HepG2 (cell line): Measurements from ENCODE around the gene ADAMTS18. TPM values are rescaled to one million over a fixed set of nuclear protein-coding genes. Genes with fewer than 3 reads are reported as not detected.

Experiments
- ATAC-seq: fragments of 200-7000 bp; cut with Tn5 transposase; 3 replicates; pipeline ENCODE4 v1.9.1; 2020; ENCODE audit warnings: mild to moderate bottlenecking, moderate library complexity
- BruUV-seq: library from RNA; stranded (reverse); fragments of 400-500 nt; replicated peaks from 2 replicates; lab custom pipeline; 2021; lab: Mats Ljungman, UMichigan
- CTCF ChIA-PET: fragments of 300-600 bp; formaldehyde crosslinking; extraction: SDS; loops from one replicate; lab custom pipeline; 2021; ENCODE audit warnings: low total read pairs, inconsistent platforms, low intra/inter-chr PET ratio; lab: Yijun Ruan, JAX
- POLR2A ChIA-PET: fragments of 350-600 bp; sonication (Branson Sonifier 250); formaldehyde crosslinking; loops from one replicate; lab custom pipeline; 2020; ENCODE audit warnings: antibody characterized with exemption, inconsistent platforms; lab: Yijun Ruan, JAX
- DNase-seq: peaks from one replicate; pipeline ENCODE4 v3.0.0-alpha.2; 2015; ENCODE audit warnings: low spot score
- FAIRE-seq: peaks from 3 replicates; lab custom pipeline; 2011; peaks lifted over from hg19 to GRCh38; lab: Jason Lieb, UNC
- H2AFZ ChIP-seq: one replicate; pipeline ENCODE4 v1.6.1; 2011; ENCODE audit warnings: low read length, inconsistent platforms
- H3K27ac ChIP-seq: fragments of 300-600 bp; 3 replicates; pipeline ENCODE4 v1.8.0; 2011; ENCODE audit warnings: mixed run types, mild to moderate bottlenecking, mixed read lengths, low read length, inconsistent platforms; ENCODE audit not compliant: insufficient read depth; ENCODE audit errors: extremely low read length
- H3K27me3 ChIP-seq, 2 experiments: fragments of 200-600 bp in 1 of 2; 2 replicates in 1 of 2; 3 replicates in 1 of 2; pipeline versions ENCODE4 v1.6.0 to v1.8.0; 2011; ENCODE audit warnings: low read length in 2 of 2, mild to moderate bottlenecking in 2 of 2, moderate library complexity in 2 of 2, inconsistent platforms in 1 of 2; ENCODE audit not compliant: insufficient read depth in 2 of 2, control insufficient read depth in 1 of 2
- H3K36me3 ChIP-seq, 2 experiments: fragments of 200-600 bp in 1 of 2; replicated peaks in 1 of 2; 2 replicates in 1 of 2; 3 replicates in 1 of 2; pipeline versions ENCODE4 v1.5.1 to v1.8.0; 2011; ENCODE audit warnings: low read length in 2 of 2, inconsistent platforms in 1 of 2; ENCODE audit not compliant: insufficient read depth in 2 of 2, control insufficient read depth in 1 of 2
- H3K4me1 ChIP-seq: 2 replicates; pipeline ENCODE4 v1.5.1; 2012; ENCODE audit warnings: low read length, inconsistent platforms; ENCODE audit not compliant: insufficient read depth
- H3K4me2 ChIP-seq: 2 replicates; pipeline ENCODE4 v1.6.0; 2011; ENCODE audit warnings: low read depth, low read length, inconsistent platforms
- H3K4me3 ChIP-seq, 3 experiments: fragments of 200-600 bp in 1 of 3; sonication (generic), shearing (Covaris generic) in 1 of 3; replicated peaks in 1 of 3; 2 replicates each; pipeline ENCODE4 v1.5.1; 2011 to 2016; ENCODE audit warnings: low read length in 3 of 3, inconsistent platforms in 2 of 3, low read depth in 2 of 3, mild to moderate bottlenecking in 2 of 3, control low read depth in 1 of 3, mixed read lengths in 1 of 3; ENCODE audit not compliant: insufficient read depth in 1 of 3
- H3K79me2 ChIP-seq: one replicate; pipeline ENCODE4 v1.6.1; 2011; ENCODE audit warnings: low read length, inconsistent platforms; ENCODE audit not compliant: insufficient read depth
- H3K9ac ChIP-seq: 2 replicates; pipeline ENCODE4 v1.6.0; 2011; ENCODE audit warnings: mild to moderate bottlenecking, low read depth, low read length, inconsistent platforms; ENCODE audit not compliant: insufficient read depth
- H3K9me3 ChIP-seq: 2 replicates; pipeline ENCODE4 v1.5.1; 2012; ENCODE audit warnings: mild to moderate bottlenecking, low read length
- H4K20me1 ChIP-seq: 2 replicates; pipeline ENCODE4 v1.6.0; 2011; ENCODE audit warnings: inconsistent platforms, mild to moderate bottlenecking, low read length, moderate library complexity; ENCODE audit not compliant: insufficient read depth
- ATF7-NPFF ChIP-seq: sonication (generic); formaldehyde crosslinking; IDR thresholded peaks from 2 replicates; pipeline ENCODE4 v1.8.1; 2023; ENCODE audit warnings: mild to moderate bottlenecking, low read depth, missing genetic modification reagents, moderate library complexity
- CBX5 ChIP-seq: sonication (generic); formaldehyde crosslinking; IDR thresholded peaks from 2 replicates; pipeline ENCODE4 v1.4.0; 2020; ENCODE audit warnings: missing genetic modification reagents, borderline replicate concordance
- IKZF4 ChIP-seq: sonication (generic); formaldehyde crosslinking; IDR thresholded peaks from 2 replicates; pipeline ENCODE4 v1.5.1; 2020; ENCODE audit warnings: borderline replicate concordance, mild to moderate bottlenecking, low read depth, missing genetic modification reagents; ENCODE audit errors: not compliant biosample characterization
- KAT7 ChIP-seq: IDR thresholded peaks from 2 replicates; pipeline ENCODE4 v1.6.1; 2018; ENCODE audit warnings: borderline replicate concordance, missing compliant biosample characterization
- KDM6A ChIP-seq: IDR thresholded peaks from 2 replicates; pipeline ENCODE4 v1.6.1; 2016; ENCODE audit warnings: low read depth
- NFATC3 ChIP-seq: sonication (generic); formaldehyde crosslinking; IDR thresholded peaks from 2 replicates; pipeline ENCODE4 v1.5.1; 2020; ENCODE audit warnings: mild to moderate bottlenecking, missing genetic modification reagents
- RFX1 ChIP-seq: fragments of 450-650 bp; IDR thresholded peaks from 2 replicates; pipeline ENCODE4 v1.6.1; 2017
- SKI ChIP-seq: fragments of 450-650 bp; IDR thresholded peaks from one replicate; pipeline ENCODE4 v1.6.1; 2018; ENCODE audit warnings: mild to moderate bottlenecking; ENCODE audit not compliant: partially characterized antibody
- SMAD3 ChIP-seq: sonication (generic); formaldehyde crosslinking; IDR thresholded peaks from 2 replicates; pipeline ENCODE4 v1.4.0; 2020; ENCODE audit warnings: missing genetic modification reagents
- SMARCC2 ChIP-seq: fragments of 450-650 bp; IDR thresholded peaks from 2 replicates; pipeline ENCODE4 v1.6.1; 2017; ENCODE audit warnings: antibody characterized with exemption, mild to moderate bottlenecking
- TBL1XR1 ChIP-seq: fragments of 150-350 bp; IDR thresholded peaks from 2 replicates; pipeline ENCODE4 v1.6.1; 2014; ENCODE audit warnings: borderline replicate concordance, low read length; ENCODE audit not compliant: partially characterized antibody
- ZFX ChIP-seq: sonication (generic); formaldehyde crosslinking; IDR thresholded peaks from 2 replicates; pipeline ENCODE4 v1.4.0; 2020; ENCODE audit warnings: mild to moderate bottlenecking, low read depth, missing genetic modification reagents, moderate library complexity
- ZFYVE20 ChIP-seq: sonication (generic); formaldehyde crosslinking; IDR thresholded peaks from 2 replicates; pipeline ENCODE4 v1.8.0; 2023; ENCODE audit warnings: low read depth, mild to moderate bottlenecking, moderate library complexity, missing genetic modification reagents, borderline replicate concordance
- ZNF101 ChIP-seq: sonication (generic); formaldehyde crosslinking; IDR thresholded peaks from 2 replicates; pipeline ENCODE4 v1.4.0; 2020; ENCODE audit warnings: mild to moderate bottlenecking, low read depth, missing genetic modification reagents, borderline replicate concordance
- ZNF121 ChIP-seq: sonication (generic); formaldehyde crosslinking; IDR thresholded peaks from 2 replicates; pipeline ENCODE4 v1.5.0; 2020; ENCODE audit warnings: mild to moderate bottlenecking, missing genetic modification reagents
- ZNF224 ChIP-seq: sonication (generic); formaldehyde crosslinking; IDR thresholded peaks from 2 replicates; pipeline ENCODE4 v1.5.0; 2020; ENCODE audit warnings: mild to moderate bottlenecking, missing genetic modification reagents
- ZNF30 ChIP-seq: sonication (generic); formaldehyde crosslinking; IDR thresholded peaks from 2 replicates; pipeline ENCODE4 v1.5.0; 2020; ENCODE audit warnings: mild to moderate bottlenecking, missing genetic modification reagents
- ZNF383 ChIP-seq: sonication (generic); formaldehyde crosslinking; IDR thresholded peaks from 2 replicates; pipeline ENCODE4 v1.4.0; 2020; ENCODE audit warnings: missing genetic modification reagents, mild to moderate bottlenecking, borderline replicate concordance
- ZNF562 ChIP-seq: sonication (generic); formaldehyde crosslinking; IDR thresholded peaks from 2 replicates; pipeline ENCODE4 v1.8.0; 2022; ENCODE audit warnings: missing genetic modification reagents, borderline replicate concordance
- WGBS: methylation state at CpG from one replicate; pipeline ENCODE4 v1.1.6; 2017; ENCODE audit warnings: low lambda C conversion rate; 5-methylcytosine and 5-hydroxymethylcytosine counted together
- in situ Hi-C: cut with HindIII; loops from 2 replicates; pipeline ENCODE4 v1.10.0; 2017; ENCODE audit warnings: low pct_unique_long_range_greater_than_20kb; ENCODE audit not compliant: extremely low pct_ligation_motif_present
- intact Hi-C: fragments of 100-400 bp; cut with micrococcal nuclease; formaldehyde crosslinking; loops from one replicate; pipeline ENCODE4 v1.10.0; 2022; ENCODE audit not compliant: unreplicated experiment
- polyA plus RNA-seq, 8 experiments: library from polyadenylated mRNA; depleted of rRNA in 3 of 8; stranded (reverse) in 7 of 8; unstranded in 1 of 8; fragments of >200 nt; fragmentation: Illumina TruSeq in 4 of 8; extraction: Trizol in 4 of 8; gene quantifications; 2 replicates each; pipeline versions ENCODE4 v1.2.1 to v1.2.3, GENCODE V29; 2011 to 2016; ENCODE audit warnings: low read depth in 4 of 8, missing spikeins in 1 of 8, mixed read lengths in 1 of 8; ENCODE audit not compliant: insufficient read depth in 1 of 8
- total RNA-seq, 5 experiments: library from RNA; depleted of rRNA; stranded (reverse); fragments of >200 nt; fragmentation: Illumina TruSeq; extraction: Trizol; gene quantifications; 2 replicates each; pipeline ENCODE4 v1.2.3, GENCODE V29; 2016; ENCODE audit warnings: low read depth in 1 of 5
- TF ChIP-seq, protein P1 (sequence below): sonication (generic); formaldehyde crosslinking; IDR thresholded peaks from 2 replicates; pipeline ENCODE4 v1.4.0; 2020; ENCODE audit warnings: missing genetic modification reagents

Gene ADAMTS18
- total and polyA plus RNA-seq, 2 of the 13 experiments (the other 11 are each of a cell fraction or from before 2014, with no cell fraction given), result 0.01 TPM; not detected in 1

DNA sequence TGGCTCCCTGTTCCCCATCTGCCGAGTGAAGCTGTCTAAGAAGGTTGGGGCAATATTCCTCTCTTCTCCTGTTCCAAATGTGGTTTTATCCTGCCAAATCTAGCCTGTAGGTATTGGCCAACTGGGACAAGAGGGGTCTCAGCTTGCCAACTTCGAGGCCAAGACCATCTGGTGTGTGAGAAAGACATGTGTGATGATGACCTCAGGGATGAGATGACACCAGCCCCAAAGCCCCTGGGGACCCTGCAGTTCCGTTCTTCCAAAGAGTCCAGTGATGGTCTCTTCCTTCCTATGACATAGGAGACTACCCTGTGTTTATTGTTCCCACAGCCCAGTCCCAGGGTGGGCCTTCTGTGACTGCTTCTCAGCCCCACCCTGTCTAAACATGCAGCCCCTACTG, 34.8 kb upstream of the ADAMTS18 start (continued):
- TF ChIP-seq ZFYVE20 (CRISPR knock-in tag) (no peak), NFATC3 (no peak), ZNF30 (CRISPR knock-in tag) (no peak), ZFX (CRISPR knock-in tag) (no peak), ZNF562 (CRISPR knock-in tag) (no peak)
- TF ChIP-seq, all 625 proteins: peak for 0

DNA sequence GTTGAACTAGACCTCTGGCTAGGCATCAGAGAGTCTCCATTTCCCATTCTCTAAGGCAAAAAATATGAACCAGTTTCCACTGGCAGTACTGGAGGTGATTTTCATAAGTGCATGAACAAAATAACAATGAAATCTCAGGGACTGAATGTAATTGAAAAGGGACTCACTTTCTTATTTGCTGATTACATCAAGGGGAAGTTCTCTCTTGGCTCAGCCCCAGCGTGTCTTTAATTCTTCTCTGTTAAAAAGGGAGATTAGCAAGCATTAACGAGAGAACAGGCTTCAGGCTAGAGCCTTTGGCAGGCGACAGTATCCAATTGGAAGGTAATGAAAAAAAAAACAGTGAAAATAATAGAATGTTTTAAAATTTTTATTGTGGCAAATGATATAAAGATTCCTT, 34.0 kb upstream of the ADAMTS18 start:
- Histone ChIP-seq H3K4me2 (no peak overlapping the region), H2AFZ (no peak overlapping the region), H3K36me3 (no peaks in the 10 kb centered on the region), H3K9ac (no peak overlapping the region), H3K27me3 (0 out of 5 replicates have a peak, but pooled peaks cover 0 to 3% of the 10 kb centered on the region in 2 experiments), H3K4me3 (no peak overlapping the region)
- POLR2A ChIA-PET, result no interaction called here
- no peak for TF ChIP-seq CBX5
- TF ChIP-seq SMAD3 (CRISPR knock-in tag), result no peak
- TF ChIP-seq KDM6A, result no peak
- TF ChIP-seq TBL1XR1, result no peak
- no peak for TF ChIP-seq ZNF224 (CRISPR knock-in tag)
- TF ChIP-seq ZNF383 (CRISPR knock-in tag), result no peak
- TF ChIP-seq ZNF101 (CRISPR knock-in tag), result no peak
- TF ChIP-seq KAT7 (CRISPR knock-in tag), result no peak
- no peak for TF ChIP-seq RFX1
- TF ChIP-seq SKI, result no peak
- TF ChIP-seq ZNF121 (CRISPR knock-in tag), result no peak
- TF ChIP-seq ATF7-NPFF (CRISPR knock-in tag), result no peak
- no peak for TF ChIP-seq IKZF4 (CRISPR knock-in tag)
- TF ChIP-seq, protein P1, sequence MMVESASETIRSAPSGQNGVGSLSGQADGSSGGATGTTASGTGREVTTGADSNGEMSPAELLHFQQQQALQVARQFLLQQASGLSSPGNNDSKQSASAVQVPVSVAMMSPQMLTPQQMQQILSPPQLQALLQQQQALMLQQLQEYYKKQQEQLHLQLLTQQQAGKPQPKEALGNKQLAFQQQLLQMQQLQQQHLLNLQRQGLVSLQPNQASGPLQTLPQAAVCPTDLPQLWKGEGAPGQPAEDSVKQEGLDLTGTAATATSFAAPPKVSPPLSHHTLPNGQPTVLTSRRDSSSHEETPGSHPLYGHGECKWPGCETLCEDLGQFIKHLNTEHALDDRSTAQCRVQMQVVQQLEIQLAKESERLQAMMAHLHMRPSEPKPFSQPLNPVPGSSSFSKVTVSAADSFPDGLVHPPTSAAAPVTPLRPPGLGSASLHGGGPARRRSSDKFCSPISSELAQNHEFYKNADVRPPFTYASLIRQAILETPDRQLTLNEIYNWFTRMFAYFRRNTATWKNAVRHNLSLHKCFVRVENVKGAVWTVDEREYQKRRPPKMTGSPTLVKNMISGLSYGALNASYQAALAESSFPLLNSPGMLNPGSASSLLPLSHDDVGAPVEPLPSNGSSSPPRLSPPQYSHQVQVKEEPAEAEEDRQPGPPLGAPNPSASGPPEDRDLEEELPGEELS (CRISPR knock-in tag), result no peak
- TF ChIP-seq SMARCC2, result no peak
- TF ChIP-seq, all 625 proteins: peak for 0
- 0% methylated on average over 3 of the region's 3 CpGs for WGBS
- no peaks in the 10 kb centered on the region for H3K79me2 ChIP-seq
- H3K27ac ChIP-seq, result no peak overlapping the region
- no peaks in the 10 kb centered on the region for H3K9me3 ChIP-seq
- intact Hi-C loops, result no loop called here
- H4K20me1 ChIP-seq, result no peaks in the 10 kb centered on the region
- DNase-seq (no peak), ATAC-seq (no peak), FAIRE-seq (no peak)
- no peaks in the 10 kb centered on the region for H3K4me1 ChIP-seq
- in situ Hi-C loops, result no loop called here
- CTCF ChIA-PET, result no interaction called here
- no TSS peak for BruUV-seq
